HG03045 (cell line): ENCODE measurements around the gene RANBP9.

ENCODE experiments used
- ATAC-seq: cut with Tn5 transposase; IDR thresholded peaks from one replicate; pipeline ENCODE4 v1.9.1; 2021; ENCODE audit warnings: mild to moderate bottlenecking, moderate library complexity; ENCODE audit not compliant: unreplicated experiment

RANBP9 gene

GRCh38 chr6:13679996-13680395 is 31.6 kb downstream of the RANBP9 start:
- ATAC-seq, result no peak

DNA sequence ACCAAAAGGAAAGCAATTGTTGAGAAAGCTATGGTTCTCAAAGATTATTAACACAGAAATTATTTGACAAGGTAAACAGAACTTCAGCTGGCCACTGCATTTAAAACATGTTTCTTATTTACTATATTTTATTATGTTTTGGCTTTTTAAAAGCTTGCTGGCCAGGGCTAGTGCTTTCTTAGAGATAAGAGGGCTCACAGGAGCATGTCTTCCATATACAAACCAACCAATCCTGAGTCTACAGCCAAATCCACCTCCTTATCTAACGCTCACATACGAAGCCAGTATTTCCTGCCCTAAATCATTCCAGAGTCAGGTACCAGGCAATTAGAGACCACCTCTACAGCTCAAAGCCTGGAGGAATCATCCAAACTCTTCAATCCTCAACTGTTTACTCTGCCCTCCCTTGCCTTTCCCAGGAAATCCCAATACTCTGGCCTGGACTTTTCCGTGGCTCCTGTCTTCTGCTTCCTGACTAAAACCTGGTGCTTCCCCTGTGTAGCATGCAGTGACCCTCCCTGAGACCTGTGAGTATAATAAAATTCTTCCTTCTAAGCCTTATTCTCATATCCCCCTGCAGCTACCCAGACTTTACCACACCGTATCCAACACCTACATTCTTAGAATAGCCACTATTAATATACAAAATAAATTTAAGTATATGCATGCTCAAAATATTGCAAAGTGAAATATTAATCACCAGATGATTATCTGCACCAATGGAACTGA is 33.2 kb downstream of the RANBP9 start:
- ATAC-seq, result no peak

DNA sequence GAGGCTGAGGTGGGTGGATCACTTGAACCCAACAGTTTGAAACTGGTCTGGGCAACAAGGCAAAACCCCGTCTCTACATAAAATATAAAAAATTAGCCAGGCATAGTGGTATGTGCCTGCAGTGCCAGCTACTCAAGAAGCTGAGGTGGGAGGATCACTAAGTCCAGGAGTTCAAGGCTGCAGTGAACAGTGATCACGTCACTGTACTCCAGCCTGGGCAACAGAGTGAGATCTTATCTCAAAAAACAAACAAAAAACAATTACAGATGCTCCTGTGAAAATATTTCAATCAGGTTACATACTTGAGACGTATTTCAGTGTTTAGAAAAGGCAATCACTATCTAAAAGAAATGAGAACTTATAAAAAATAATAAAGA is 33.8 kb downstream of the RANBP9 start:
- ATAC-seq, result no peak

GRCh38 chr6:13676551-13677156 is 35.0 kb downstream of the RANBP9 start:
- no peak for ATAC-seq

GRCh38 chr6:13674533-13675190 is 37.0 kb downstream of the RANBP9 start:
- no peak for ATAC-seq

GRCh38 chr6:13673825-13674444 is 37.7 kb downstream of the RANBP9 start:
- no peak for ATAC-seq

GRCh38 chr6:13673368-13673767 is 38.3 kb downstream of the RANBP9 start:
- ATAC-seq, result no peak

DNA sequence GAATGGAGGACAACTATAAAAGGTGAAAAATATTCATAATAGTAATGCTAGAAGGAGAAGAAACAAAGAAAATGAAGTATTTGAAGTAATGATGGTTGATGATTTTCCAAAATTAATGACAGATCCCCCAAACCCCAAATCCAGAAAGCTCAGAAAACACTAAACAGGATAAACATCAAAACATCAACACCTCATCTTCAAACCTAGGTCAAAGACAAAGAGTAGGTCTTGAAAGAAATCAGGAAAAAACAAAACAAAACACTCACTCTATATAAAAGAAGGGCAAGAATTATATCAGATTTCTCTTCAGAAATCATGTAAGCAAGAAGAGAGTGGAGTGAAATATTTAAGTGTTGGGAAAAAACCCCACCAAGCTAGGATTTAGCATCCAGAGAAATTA is 38.7 kb downstream of the RANBP9 start:
- no peak for ATAC-seq

DNA sequence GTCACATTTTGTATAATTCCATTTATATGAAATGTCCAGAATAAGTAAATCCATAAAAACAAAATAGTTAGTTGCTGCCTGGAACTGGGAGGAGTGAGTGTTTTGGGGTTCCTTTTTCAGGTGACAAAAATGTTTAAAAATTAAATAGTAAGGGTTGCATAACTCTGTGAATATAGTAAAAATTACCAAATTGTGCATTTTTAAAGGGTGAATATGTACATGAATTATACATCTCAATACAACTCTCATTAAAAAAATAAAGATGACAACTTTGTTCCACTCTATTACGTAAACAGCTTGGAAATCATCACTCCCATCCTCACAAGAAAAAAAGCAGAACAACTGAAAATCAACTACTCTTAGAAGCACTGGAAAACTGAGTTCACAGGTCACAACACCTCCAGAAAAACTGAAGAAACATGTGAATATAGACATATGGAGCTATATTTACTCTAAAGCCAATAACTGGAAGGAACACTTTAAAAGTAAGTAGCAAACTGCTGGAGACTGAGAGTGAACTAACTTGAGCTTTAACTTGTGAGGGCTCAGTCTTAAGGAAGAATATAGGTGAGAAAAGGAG is 40.0 kb downstream of the RANBP9 start:
- no peak for ATAC-seq

DNA sequence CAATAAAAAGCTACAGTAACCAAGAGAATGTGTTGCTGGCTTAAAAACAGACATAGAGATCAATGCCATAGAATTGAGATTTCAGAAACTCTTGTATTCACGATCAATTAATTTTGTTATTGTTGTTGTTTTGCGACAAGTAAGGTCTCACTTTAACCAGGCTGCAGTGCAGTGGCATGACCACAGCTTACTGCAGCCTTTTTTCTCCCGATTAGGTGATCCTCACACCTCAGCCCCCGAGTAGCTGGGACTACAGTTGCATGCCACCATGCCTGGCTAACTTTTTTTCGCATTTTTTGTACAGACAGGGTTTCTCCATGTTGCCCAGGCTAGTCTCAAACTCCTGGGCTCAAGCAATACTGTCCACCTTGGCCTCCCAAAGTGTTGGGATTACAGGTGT is 42.2 kb downstream of the RANBP9 start:
- ATAC-seq, result no peak

- peak; percentile 50 for ATAC-seq
These were observed 43.2 kb downstream of the RANBP9 start for GRCh38 chr6:13668291-13668928.

- no peak for ATAC-seq
These were observed 44.0 kb downstream of the RANBP9 start for GRCh38 chr6:13667655-13668054.

GRCh38 chr6:13666194-13667105 is 45.2 kb downstream of the RANBP9 start:
- ATAC-seq, result no peak

DNA sequence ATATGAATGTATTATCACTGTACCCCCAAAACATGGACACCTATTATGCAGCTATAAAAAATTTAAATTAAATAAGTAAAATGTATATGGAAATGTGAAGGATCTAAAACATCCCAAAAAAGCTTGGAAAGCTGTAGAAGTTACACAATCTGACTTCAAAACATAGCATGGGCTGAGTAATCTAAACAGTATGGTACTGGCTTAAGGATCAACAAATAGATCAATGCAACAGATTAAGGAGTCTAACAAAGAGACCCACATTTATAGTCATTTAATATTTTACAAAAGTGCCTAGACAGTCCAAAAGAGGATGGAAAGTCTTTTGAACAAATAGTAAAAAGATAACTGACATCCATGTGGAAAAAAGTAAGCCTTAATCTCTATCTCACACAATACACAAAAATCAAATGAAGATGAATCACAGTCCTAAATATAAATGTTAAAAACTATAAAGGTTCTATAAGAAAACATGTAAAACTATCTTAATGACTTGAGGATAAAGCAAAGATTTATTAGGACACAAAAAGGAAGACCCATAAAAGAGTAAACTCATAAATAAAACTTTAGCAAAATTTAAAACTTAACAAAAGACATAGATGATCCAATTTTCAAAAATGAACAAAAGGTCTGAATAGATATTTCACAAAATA is 46.8 kb downstream of the RANBP9 start:
- ATAC-seq, result no peak

- no peak for ATAC-seq
These were observed 47.6 kb downstream of the RANBP9 start for GRCh38 chr6:13663986-13664385.

GRCh38 chr6:13662651-13663334 is 48.8 kb downstream of the RANBP9 start:
- ATAC-seq, result no peak

GRCh38 chr6:13661647-13662046 is 50.0 kb downstream of the RANBP9 start:
- ATAC-seq, result no peak

DNA sequence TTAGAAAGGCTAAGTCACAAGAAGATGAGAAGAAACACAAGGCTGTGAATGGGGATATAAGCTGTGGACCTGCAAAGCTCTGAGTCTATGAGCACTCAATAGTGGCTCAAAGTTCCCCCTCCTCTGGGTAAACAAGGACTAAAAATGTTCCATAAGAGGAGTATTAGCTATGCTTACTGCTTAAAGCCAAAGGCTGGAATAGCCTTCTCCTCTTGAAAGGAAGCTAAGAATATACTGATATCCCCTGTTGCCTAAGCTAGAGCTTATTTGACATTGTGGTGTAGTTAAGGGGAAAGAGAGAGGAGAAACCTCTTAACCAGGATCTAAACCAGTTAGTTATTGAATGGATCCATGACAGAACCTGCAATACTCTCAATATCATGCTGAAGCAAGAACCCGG is 50.7 kb downstream of the RANBP9 start:
- ATAC-seq, result no peak

DNA sequence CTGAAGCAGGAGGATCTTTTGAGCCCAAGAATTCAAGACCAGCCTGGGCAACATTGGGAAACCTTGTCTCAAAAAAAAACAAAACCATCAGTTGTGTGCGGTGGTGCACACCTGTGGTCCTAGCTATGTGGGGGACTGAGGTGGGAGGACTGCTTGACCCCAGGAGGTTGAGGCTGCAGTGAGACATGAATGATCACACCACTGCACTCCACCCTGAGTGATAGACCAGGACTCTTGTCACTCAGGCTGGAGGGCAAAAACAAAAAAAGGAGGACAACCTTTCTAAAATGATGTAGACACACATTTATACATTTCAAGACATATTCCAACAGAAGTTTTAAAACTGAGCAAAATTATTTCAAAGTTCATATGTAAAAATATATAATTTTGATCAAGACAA is 51.4 kb downstream of the RANBP9 start:
- ATAC-seq, result no peak
